GM18909 (cell line): ENCODE results near the gene AMN.
"Not testable (repeated sequence)": the region's sequence is repeated elsewhere in the genome, so short reads cannot be mapped to it uniquely, and the experiment has no call there.

Experiments used
- ATAC-seq: cut with Tn5 transposase; IDR thresholded peaks from one replicate; pipeline ENCODE4 v1.9.1; 2021; ENCODE audit warnings: mild to moderate bottlenecking; ENCODE audit not compliant: unreplicated experiment, poor library complexity

Gene AMN

DNA sequence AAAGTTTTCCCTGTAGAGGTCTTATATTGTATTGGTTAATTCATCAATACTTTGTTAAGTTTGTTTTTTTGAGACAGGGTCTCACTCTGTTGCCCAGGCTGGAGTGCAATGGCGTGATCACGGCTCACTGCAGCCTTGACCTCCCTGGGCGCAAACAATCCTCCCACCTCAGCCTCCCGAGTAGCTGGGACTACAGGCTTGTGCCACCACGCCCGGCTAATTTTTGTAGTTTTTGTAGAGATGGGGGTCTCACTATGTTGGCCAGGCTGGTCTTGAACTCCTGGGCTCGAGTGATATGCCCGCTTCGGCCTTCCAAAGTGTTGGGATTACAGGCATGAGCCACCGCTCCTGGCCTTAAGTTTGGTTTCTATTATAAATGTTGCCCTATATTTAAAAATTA is 4.4 kb downstream of the AMN start:
- ATAC-seq = not testable (repeated sequence)

DNA sequence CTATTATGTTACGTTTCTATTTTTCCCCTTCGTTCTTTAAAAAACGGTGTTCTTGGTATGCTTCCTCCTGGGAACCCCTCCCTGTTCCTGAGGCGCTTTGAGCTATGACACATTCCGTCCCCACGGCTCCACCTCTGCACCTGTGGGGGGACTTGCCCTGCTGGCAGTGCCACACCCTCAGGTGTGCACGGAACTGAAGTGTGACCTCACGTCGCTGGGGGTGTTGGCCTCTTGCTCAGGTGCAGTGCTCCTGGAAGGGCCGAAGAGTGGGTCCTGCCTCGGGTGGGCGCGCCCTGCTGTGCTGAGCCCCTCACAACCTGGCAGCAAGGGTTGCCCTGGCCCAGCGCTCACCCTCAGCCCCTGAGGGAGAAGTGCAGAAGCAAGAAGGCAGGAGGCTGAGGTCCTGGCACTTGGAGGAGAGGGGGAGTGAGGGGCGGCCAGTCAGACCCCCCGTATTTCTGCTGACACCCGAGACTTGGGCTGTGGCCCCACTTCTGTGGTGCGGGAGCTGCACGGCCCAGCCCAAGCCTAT is 4.9 kb downstream of the AMN start:
- ATAC-seq = no peak

- peak; percentile 16 for ATAC-seq
Observed at GRCh38 chr14:102927878-102928411, 5.5 kb downstream of the AMN start.

DNA sequence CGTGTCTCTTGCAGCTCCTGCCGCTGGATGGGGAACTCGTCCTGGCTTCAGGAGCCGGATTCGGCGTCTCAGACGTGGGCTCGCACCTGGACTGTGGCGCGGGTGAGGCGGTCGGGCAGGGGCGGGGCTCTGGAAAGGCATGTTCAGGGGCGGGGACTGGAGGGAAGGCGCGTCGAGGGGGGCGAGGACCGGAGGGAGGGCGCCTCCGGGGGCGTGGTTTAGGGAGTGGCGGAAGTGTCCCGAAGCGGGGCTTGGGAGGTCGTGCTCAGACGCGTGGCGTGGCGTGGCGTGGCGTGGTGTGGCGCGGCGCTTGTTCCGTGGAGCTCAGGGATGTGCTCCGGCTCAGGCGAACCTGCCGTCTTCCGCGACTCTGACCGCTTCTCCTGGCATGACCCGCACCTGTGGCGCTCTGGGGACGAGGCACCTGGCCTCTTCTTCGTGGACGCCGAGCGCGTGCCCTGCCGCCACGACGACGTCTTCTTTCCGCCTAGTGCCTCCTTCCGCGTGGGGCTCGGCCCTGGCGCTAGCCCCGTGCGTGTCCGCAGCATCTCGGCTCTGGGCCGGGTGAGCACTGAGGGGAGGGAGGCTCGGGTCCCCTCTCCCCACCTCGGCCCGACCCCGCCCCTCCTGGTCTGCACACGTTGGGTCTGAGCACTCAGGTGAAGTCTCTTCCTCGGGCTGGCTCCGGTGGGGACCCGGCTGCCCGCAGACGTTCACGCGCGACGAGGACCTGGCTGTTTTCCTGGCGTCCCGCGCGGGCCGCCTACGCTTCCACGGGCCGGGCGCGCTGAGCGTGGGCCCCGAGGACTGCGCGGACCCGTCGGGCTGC is 6.2 kb downstream of the AMN start:
- ATAC-seq = peak; percentile 70

DNA sequence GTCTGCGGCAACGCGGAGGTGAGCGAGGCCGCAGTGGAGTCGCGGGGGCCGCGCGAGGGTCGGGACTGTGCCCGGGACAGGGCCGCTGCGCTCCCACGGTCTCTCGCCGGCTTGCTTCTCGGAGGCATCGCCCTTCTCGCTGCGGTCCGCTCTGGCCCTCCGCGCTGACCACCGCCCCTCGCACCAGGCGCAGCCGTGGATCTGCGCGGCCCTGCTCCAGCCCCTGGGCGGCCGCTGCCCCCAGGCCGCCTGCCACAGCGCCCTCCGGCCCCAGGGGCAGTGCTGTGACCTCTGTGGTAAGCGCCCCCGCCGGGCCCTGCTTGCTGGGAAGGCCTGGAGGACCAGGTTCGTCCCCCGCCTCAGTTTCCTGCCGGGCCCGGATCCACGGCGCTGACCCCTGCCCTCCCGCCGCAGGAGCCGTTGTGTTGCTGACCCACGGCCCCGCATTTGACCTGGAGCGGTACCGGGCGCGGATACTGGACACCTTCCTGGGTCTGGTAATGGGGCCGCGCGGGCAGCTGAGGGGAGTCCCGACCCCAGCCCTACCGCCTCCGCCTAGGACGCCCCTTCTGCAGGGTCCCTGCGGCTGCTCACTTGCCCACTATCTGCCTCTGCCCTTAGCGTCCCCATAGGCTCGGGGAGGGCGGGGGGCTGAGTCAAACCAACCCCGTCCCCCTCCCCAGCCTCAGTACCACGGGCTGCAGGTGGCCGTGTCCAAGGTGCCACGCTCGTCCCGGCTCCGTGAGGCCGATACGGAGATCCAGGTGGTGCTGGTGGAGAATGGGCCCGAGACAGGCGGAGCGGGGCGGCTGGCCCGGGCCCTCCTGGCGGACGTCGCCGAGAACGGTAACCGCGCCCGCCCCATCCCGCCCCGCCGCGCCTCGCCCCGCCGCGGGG is 7.0 kb downstream of the AMN start:
- ATAC-seq = no peak

DNA sequence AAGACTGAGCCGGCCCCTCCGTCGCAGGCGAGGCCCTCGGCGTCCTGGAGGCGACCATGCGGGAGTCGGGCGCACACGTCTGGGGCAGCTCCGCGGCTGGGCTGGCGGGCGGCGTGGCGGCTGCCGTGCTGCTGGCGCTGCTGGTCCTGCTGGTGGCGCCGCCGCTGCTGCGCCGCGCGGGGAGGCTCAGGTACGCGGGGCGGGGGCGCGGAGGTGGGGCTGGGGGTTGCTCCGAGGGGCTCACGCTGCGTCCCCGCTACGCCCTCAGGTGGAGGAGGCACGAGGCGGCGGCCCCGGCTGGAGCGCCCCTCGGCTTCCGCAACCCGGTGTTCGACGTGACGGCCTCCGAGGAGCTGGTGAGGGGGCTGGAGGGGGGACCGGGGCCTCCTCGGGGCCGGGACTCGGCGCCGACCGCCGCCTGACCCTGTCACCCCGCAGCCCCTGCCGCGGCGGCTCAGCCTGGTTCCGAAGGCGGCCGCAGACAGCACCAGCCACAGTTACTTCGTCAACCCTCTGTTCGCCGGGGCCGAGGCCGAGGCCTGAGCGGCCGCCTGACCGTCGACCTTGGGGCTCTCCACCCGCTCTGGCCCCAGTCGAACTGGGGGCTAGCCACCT is 7.8 kb downstream of the AMN start:
- ATAC-seq = no peak

- no peak for ATAC-seq
Observed at GRCh38 chr14:102930753-102931579, 8.5 kb downstream of the AMN start.

GRCh38 chr14:102931580-102932285 is 9.3 kb downstream of the AMN start:
- ATAC-seq = no peak

GRCh38 chr14:102932484-102933248 is 10.2 kb downstream of the AMN start:
- ATAC-seq = no peak

DNA sequence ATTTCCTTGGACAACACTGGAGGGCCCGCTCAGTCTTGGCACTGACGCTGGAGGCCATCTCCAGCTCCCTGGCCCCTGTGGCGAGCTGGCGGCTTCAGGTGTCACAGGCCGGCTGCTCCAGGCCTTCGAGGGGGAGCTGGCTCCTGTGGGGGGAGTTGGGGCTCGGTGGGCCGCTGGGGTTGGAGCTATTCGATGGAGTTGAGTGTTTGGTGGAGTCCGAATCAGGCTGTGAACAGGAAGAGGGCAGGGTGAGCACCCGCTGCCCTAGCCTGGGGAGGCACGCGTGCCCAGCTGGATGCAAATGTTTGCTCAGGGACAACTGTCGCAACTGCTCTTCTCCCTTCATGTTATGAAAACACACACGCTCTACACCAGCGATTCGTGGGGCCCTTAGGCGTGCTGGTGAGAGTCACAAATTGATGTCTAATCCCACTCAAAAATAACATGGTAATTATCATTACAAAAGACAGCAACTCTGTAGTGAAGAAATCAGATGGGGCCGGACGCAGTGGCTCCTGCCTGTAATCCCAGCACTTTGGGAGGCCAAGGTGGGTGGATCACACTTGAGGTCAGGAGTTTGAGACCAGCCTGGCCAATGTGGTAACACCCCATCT is 11.3 kb downstream of the AMN start:
- no peak for ATAC-seq

- ATAC-seq = no peak
Observed at GRCh38 chr14:102935756-102936155, 13.3 kb downstream of the AMN start.

- no peak for ATAC-seq
Observed at GRCh38 chr14:102937331-102938175, 15.1 kb downstream of the AMN start.

GRCh38 chr14:102938191-102938590 is 15.7 kb downstream of the AMN start:
- ATAC-seq = no peak

- ATAC-seq = no peak
Observed at GRCh38 chr14:102939329-102939728, 16.9 kb downstream of the AMN start.

DNA sequence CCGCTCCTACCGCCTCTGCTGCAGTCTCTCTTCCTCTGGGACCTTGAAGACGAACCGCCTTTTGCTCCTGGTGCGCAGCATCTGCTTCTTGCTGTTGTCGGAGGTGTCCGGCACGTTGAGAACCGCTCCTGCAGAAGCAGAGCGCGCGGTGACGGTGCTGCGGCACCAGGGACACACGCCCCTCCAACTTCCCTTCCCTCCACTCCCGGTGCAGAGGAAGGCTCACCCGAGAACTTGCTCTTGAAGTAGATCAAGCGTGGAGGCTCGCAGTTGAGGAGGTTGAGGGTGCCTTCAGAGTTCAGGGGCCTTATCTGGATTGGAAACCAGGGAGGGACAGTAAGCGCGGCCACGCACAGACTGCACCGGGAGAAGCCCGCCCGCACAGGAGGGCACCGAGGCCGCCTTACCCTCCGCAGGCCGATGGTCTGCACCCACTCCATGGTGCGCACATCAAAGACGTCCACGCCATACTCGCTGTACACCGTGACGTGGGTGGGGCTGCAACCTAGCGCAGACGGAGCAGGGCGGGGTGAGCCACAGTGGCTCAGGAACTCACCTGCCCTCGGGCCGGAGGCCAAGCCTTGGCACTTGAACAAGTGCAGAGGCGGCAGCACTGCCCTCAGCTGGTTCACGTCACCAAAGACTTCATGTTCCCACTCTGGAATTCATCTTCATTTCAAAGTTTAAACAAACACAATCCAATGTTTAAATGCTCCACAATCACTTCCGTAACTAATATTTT is 17.5 kb downstream of the AMN start:
- ATAC-seq = no peak

DNA sequence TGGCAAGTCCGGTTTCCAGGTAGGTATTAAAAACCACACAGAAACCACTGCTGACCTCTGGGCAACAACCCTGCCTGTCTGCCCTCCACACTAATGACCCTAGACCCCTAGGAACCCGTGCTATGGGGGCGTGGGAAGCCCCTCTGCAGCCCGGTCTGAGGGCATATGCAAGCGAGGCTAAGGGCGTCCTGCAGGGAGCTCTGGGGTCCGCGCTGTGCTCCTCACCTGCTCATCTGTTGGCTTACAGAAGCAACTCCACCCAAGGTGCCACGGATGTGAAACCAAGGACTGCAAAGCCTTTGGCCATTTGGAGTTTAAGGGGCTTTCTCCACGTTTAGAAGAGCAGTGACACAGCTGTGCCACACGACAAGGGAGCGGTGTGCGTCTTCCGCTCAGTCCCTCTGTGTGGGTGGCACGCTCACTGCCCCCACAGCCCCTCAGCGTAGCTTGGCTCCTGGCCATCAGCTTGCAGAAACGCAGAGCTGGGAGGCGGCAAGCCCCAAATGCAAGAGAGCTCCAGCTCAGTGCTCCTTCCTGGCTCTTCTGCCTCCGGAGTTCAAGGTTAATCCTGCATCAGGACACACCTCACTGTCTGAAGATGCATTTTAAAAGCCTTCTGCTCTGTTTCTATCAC is 18.4 kb downstream of the AMN start:
- ATAC-seq = no peak
